ENCODE data around the gene PCED1A.
"Not testable (repeated sequence)": the region's sequence is repeated elsewhere in the genome, so short reads cannot be mapped to it uniquely, and the experiment has no call there.

PCED1A gene

DNA sequence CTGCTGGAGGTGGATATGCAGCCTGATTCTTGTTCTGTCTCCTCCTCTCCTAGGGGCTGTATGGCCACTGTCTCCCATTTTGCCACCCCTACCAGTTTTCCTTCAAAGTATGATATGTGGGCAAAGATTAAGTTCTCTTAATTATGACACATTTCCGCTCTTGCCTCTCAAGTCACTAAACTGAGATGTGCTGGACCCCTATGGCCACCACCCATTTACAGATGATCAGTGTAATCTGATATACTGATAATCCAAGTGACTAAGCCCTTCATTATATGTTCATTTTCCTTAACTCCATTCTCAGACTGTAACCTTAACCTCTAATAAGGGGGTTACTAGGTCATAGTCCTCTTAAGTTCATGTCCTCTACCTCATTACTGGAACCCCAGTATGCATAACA is 26.4 kb downstream of the PCED1A start:
- DNase-seq (ENCODE audit: low read depth): no peak
- TF ChIP-seq, protein P1, sequence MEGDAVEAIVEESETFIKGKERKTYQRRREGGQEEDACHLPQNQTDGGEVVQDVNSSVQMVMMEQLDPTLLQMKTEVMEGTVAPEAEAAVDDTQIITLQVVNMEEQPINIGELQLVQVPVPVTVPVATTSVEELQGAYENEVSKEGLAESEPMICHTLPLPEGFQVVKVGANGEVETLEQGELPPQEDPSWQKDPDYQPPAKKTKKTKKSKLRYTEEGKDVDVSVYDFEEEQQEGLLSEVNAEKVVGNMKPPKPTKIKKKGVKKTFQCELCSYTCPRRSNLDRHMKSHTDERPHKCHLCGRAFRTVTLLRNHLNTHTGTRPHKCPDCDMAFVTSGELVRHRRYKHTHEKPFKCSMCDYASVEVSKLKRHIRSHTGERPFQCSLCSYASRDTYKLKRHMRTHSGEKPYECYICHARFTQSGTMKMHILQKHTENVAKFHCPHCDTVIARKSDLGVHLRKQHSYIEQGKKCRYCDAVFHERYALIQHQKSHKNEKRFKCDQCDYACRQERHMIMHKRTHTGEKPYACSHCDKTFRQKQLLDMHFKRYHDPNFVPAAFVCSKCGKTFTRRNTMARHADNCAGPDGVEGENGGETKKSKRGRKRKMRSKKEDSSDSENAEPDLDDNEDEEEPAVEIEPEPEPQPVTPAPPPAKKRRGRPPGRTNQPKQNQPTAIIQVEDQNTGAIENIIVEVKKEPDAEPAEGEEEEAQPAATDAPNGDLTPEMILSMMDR (IDR thresholded peaks at IDR 0.05; ENCODE audit: insufficient read depth, low read depth, low read length, missing control alignments): no peak
- H3K4me3 ChIP-seq (ENCODE audit: low read depth, low read length): no peak overlapping the region

DNA sequence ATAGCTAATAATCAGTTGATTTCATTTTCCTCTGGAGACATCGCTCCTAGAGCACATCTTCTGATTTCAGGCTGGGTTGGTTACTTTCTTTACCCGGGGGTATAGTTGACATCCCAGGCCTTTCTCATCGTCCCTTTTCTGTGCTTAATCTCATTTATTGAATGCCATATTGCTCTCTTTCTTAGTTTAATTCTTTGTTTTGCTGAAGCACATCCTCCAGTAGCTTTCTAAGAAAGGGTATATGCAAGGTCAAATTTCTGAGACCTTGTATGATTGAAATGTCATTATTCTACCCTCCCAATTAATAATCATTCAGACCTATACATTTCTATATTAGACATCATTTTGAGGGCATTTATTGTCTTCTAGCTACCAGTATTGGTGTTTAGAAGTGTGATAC is 28.3 kb downstream of the PCED1A start:
- DNase-seq (ENCODE audit: low read depth): no peak
- no peak overlapping the region for H3K4me3 ChIP-seq (ENCODE audit: low read depth, low read length)
- TF ChIP-seq, protein P1 (IDR thresholded peaks at IDR 0.05; ENCODE audit: insufficient read depth, low read depth, low read length, missing control alignments): no peak

DNA sequence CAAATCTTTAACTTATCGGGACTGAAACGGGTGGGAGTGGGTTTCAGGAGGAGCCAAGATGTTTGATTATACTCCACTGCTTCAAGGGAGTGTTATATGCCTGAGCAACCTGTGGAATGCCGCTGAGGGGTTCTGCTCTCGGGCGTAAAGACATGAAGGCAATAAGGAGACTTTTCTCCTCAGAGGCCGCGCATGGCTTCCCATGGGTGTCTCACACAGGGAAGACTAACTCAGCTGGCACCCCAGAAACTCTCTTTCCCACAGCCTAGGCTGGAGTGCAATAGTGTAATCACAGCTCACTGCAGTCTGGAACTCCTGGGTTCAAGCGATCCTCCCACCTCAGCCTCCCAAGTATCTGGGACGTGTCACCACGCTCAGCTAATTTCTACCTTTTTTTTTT is 30.8 kb downstream of the PCED1A start:
- H3K4me3 ChIP-seq (ENCODE audit: low read depth, low read length): no peak overlapping the region
- DNase-seq (ENCODE audit: low read depth): no peak
- TF ChIP-seq, protein P1 (IDR thresholded peaks at IDR 0.05; ENCODE audit: insufficient read depth, low read depth, low read length, missing control alignments): no peak

DNA sequence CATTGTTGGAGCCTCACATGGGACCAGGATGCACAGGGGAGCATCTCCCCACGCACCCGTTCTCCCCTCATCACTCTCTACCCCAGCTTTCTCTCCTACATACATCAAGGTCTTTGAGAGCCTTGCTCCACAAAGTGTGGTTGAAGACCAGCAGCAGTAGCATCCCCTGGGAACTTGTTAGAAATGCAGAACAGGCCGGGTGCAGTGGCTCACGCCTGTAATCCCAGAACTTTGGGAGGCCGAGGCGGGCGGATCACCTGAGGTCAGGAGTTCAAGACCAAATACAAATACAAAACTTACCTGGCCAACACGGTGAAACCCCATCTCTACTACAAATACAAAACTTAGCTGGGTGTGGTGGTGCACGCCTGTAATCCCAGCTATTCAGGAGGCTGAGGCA is 32.5 kb downstream of the PCED1A start:
- not testable (repeated sequence) for H3K4me3 ChIP-seq (ENCODE audit: low read depth, low read length); DNase-seq (ENCODE audit: low read depth)

DNA sequence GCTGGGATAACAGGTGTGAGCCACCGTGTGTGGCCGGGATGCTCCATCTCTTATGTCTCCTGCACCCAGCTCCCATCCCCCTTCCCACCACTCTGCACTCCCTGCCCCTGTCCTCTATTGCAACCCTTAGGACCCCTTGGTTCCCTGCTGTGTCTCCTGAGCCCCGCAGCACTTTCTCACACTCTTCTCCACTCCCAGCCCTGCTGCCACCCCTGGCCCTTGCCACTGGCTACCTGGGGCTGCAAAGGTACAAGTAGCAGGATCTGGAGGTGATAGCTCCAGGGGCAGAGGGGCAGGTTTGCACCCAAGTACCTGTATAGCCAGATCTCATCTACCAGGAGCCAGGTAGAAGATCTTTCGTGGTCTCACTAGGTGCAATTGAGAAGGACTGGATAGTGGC is 33.4 kb downstream of the PCED1A start:
- H3K4me3 ChIP-seq (ENCODE audit: low read depth, low read length): no peak overlapping the region
- TF ChIP-seq, protein P1 (IDR thresholded peaks at IDR 0.05; ENCODE audit: insufficient read depth, low read depth, low read length, missing control alignments): no peak
- no peak for DNase-seq (ENCODE audit: low read depth)

DNA sequence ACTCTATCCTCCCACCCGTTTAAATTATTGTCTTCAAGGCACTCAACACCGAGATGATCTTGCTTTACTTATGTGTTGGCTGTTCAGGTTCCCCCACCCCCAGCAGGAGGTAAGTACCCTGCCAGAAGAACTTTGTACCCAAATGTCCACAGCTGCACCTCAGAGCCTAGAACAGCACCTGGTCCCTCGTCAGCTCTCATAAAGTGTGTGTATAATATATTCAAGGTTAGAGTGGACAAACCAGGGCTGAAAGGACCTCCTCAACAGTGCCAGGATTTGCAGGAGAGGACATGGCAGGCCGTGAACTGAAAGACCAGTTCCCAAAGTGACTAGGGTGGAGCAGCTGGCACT is 34.1 kb downstream of the PCED1A start:
- H3K4me3 ChIP-seq (ENCODE audit: low read depth, low read length): no peak overlapping the region
- TF ChIP-seq, protein P1 (IDR thresholded peaks at IDR 0.05; ENCODE audit: insufficient read depth, low read depth, low read length, missing control alignments): no peak
- DNase-seq (ENCODE audit: low read depth): no peak

DNA sequence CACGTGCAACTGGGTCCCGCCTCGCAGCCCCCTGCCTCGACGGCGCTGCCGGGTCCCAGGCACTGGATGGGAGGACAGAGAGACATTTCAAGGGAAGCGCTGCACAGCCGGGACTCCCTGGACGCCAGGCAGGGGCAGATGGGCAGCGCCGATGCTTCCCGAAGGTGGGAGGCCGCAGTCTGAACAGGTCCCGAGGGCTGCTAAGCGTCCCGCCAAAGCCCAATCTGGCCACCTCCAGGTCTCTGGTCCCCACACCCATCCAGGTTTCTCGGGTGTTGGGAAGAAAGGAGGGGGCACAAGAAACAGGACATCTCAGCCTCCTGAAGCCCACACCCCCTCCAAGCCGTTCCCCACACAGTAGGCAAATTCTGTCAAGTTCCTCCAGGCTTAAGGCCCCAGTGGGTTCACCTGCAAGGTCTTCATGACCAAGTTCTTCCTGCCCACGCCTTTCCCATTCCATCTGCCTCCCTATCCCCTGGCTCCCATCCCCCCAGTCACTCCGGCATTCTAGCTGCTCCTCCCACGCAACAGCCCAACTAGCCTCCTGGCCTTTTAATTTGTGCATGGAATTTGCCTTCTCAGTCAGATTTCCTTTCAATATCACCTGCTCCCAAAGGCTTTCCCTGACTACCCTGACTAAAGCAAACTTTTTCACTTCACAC is 34.6 kb downstream of the PCED1A start:
- H3K4me3 ChIP-seq (ENCODE audit: low read depth, low read length): no peak overlapping the region
- TF ChIP-seq, protein P1 (IDR thresholded peaks at IDR 0.05; ENCODE audit: insufficient read depth, low read depth, low read length, missing control alignments): no peak
- DNase-seq (ENCODE audit: low read depth): no peak

All from GM12865 (cell line).